HCT116 (cell line): Measurements from ENCODE around the gene RUNX2. TPM values are rescaled to one million over a fixed set of nuclear protein-coding genes. Genes with fewer than 3 reads are reported as not detected.

Source experiments
- ATAC-seq: fragments of 200-7000 bp; cut with Tn5 transposase; 2 replicates; pipeline ENCODE4 v1.9.1; 2020; ENCODE audit warnings: mild to moderate bottlenecking, moderate library complexity
- BruUV-seq: library from RNA; stranded (reverse); fragments of 400-500 nt; replicated peaks from 2 replicates; lab custom pipeline; 2021; lab: Mats Ljungman, UMichigan
- CTCF ChIA-PET: fragments of 300-600 bp; sonication (Branson Sonifier 250); formaldehyde crosslinking; loops from one replicate; lab custom pipeline; 2021; ENCODE audit warnings: antibody characterized with exemption; lab: Charles Lee
- POLR2A ChIA-PET: fragments of 300-600, 350-600 bp; sonication (Branson Sonifier 250); formaldehyde crosslinking; loops from one replicate; lab custom pipeline; 2021; ENCODE audit warnings: antibody characterized with exemption; lab: Charles Lee
- RAD21 ChIA-PET, 2 experiments: fragments of 300-600 bp; sonication (Branson Sonifier 250); formaldehyde crosslinking; loops; one replicate each; lab custom pipeline; 2023; ENCODE audit warnings: low total read pairs in 2 of 2; ENCODE audit not compliant: uncharacterized antibody in 2 of 2, unreplicated experiment in 2 of 2, low non-redundant PET in 1 of 2; lab: Charles Lee
- DNase-seq: peaks from one replicate; pipeline ENCODE4 v3.0.0-alpha.2; 2010; ENCODE audit warnings: low read depth, low spot score
- H2AFZ ChIP-seq: fragments of 200-600 bp; shearing (Covaris generic), sonication (generic); 2 replicates; pipeline ENCODE4 v1.6.1; 2017; ENCODE audit warnings: low read depth, mixed run types, mixed read lengths, antibody characterized with exemption, low read length; ENCODE audit not compliant: poor library complexity, severe bottlenecking
- H3K27ac ChIP-seq: 2 replicates; pipeline ENCODE4 v1.5.1; 2012; ENCODE audit warnings: low read depth, low read length
- H3K27me3 ChIP-seq: fragments of 200-600 bp; sonication (generic); 2 replicates; pipeline ENCODE4 v1.6.1; 2016; ENCODE audit warnings: mixed run types, low read length, mixed read lengths; ENCODE audit not compliant: insufficient read depth
- H3K36me3 ChIP-seq, 2 experiments: fragments of 200-500 bp in 1 of 2; fragments of 200-600 bp in 1 of 2; sonication (Bioruptor generic) in 1 of 2; sonication (generic) in 1 of 2; 2 replicates each; pipeline versions ENCODE4 v1.5.1 to v1.6.1; 2014 to 2016; ENCODE audit warnings: low read length in 2 of 2, inconsistent platforms in 1 of 2, mixed read lengths in 1 of 2, mixed run types in 1 of 2; ENCODE audit not compliant: insufficient read depth in 2 of 2, control insufficient read depth in 1 of 2
- H3K4me1 ChIP-seq, 2 experiments: fragments of 200-600 bp in 1 of 2; sonication (generic) in 1 of 2; 2 replicates each; pipeline versions ENCODE4 v1.5.1 to v1.6.1; 2012 to 2017; ENCODE audit warnings: low read length in 2 of 2, inconsistent platforms in 1 of 2, mild to moderate bottlenecking in 1 of 2, mixed read lengths in 1 of 2, mixed run types in 1 of 2, moderate library complexity in 1 of 2; ENCODE audit not compliant: insufficient read depth in 2 of 2, control insufficient read depth in 1 of 2
- H3K4me2 ChIP-seq: fragments of 200-600 bp; sonication (generic); 2 replicates; pipeline ENCODE4 v1.6.1; 2017; ENCODE audit warnings: mixed run types, low read length, mixed read lengths
- H3K4me3 ChIP-seq, 2 experiments: fragments of 200-600 bp in 1 of 2; sonication (generic) in 1 of 2; replicated peaks in 1 of 2; 2 replicates each; pipeline ENCODE4 v1.5.1; 2011 to 2016; ENCODE audit warnings: low read length in 2 of 2, control low read depth in 1 of 2, low read depth in 1 of 2, mild to moderate bottlenecking in 1 of 2, mixed read lengths in 1 of 2, mixed run types in 1 of 2
- H3K79me2 ChIP-seq: fragments of 200-600 bp; sonication (generic); 2 replicates; pipeline ENCODE4 v1.6.1; 2017; ENCODE audit warnings: mild to moderate bottlenecking, mixed run types, low read length, moderate library complexity, mixed read lengths; ENCODE audit not compliant: insufficient read depth
- H3K9ac ChIP-seq: fragments of 200-600 bp; sonication (generic); 2 replicates; pipeline ENCODE4 v1.6.1; 2016; ENCODE audit warnings: low read length, mixed read lengths
- H3K9me2 ChIP-seq: fragments of 200-600 bp; sonication (generic), shearing (Covaris generic); 2 replicates; pipeline ENCODE4 v1.6.1; 2017; ENCODE audit warnings: mixed run types, mild to moderate bottlenecking, moderate library complexity; ENCODE audit not compliant: insufficient read depth
- H3K9me3 ChIP-seq, 2 experiments: fragments of 200-500 bp in 1 of 2; fragments of 200-600 bp in 1 of 2; sonication (Bioruptor generic) in 1 of 2; sonication (generic) in 1 of 2; 2 replicates each; pipeline ENCODE4 v1.6.1; 2014 to 2017; ENCODE audit warnings: low read length in 2 of 2, mixed read lengths in 2 of 2, inconsistent platforms in 1 of 2, low read depth in 1 of 2, mild to moderate bottlenecking in 1 of 2, mixed run types in 1 of 2, moderate library complexity in 1 of 2; ENCODE audit not compliant: control insufficient read depth in 1 of 2, insufficient read depth in 1 of 2
- H4K20me1 ChIP-seq: fragments of 200-600 bp; sonication (generic), shearing (Covaris generic); 2 replicates; pipeline ENCODE4 v1.6.1; 2017; ENCODE audit warnings: mixed run types, mild to moderate bottlenecking, moderate library complexity; ENCODE audit not compliant: insufficient read depth
- CBX3 ChIP-seq: IDR thresholded peaks from 2 replicates; pipeline ENCODE4 v1.6.1; 2012; ENCODE audit warnings: low read depth
- POLR2A ChIP-seq: IDR thresholded peaks from 2 replicates; pipeline ENCODE4 v1.7.0; 2011; ENCODE audit warnings: borderline replicate concordance; ENCODE audit not compliant: insufficient read depth, insufficient read length; ENCODE audit errors: extremely low read depth
- RAD21 ChIP-seq: IDR thresholded peaks from 2 replicates; pipeline ENCODE4 v1.6.1; 2012; ENCODE audit warnings: low read depth, mild to moderate bottlenecking
- SRF ChIP-seq: IDR thresholded peaks from 2 replicates; pipeline ENCODE4 v1.6.1; 2012; ENCODE audit warnings: low read depth
- ZNF274 ChIP-seq: fragments of 200-500 bp; sonication (Bioruptor generic); IDR thresholded peaks from 2 replicates; pipeline ENCODE4 v1.6.1; 2014; ENCODE audit warnings: mild to moderate bottlenecking, low read depth, low read length, inconsistent platforms
- intact Hi-C: fragments of 100-400 bp; cut with micrococcal nuclease; formaldehyde crosslinking; loops from 2 replicates; pipeline ENCODE4 v1.10.0; 2022
- total RNA-seq: library from RNA; stranded (reverse); gene quantifications from one replicate; pipeline ENCODE4 v1.2.1, GENCODE V29; 2021; ENCODE audit not compliant: unreplicated experiment
- TF ChIP-seq, protein P1 (sequence below): IDR thresholded peaks from 2 replicates; pipeline ENCODE4 v1.6.1; 2012
- TF ChIP-seq, protein P2 (sequence below): IDR thresholded peaks from 2 replicates; pipeline ENCODE4 v1.6.1; 2012

The RUNX2 gene
- total RNA-seq, 1 experiment from 2014 or later = 1.1 TPM

DNA sequence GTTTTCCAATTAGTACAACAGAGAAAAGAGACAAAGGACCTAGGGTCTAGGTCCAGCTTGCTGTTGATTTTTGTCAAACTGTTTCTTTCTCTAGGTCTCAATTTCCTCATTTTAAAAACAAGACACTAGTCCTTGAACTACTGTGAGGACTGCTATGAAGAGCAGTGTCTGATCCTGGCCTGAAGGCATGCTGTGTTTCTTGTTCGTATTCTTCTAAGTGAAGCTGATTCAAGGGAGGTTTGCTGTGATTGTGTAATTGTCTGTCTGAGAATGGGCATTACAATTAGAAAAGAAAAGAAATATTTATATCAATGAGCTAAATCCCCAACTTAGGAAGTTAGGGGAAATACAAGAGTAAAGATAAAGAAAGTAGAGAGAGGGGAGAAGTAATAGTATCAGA lies 277.8 kb downstream of the RUNX2 start:
- Histone ChIP-seq H3K9me2 (no peaks in the 10 kb centered on the region), H3K27me3 (no peaks in the 10 kb centered on the region), H3K4me1 (peaks cover 12 to 17% of the 10 kb centered on the region in 2 experiments), H3K27ac (no peak overlapping the region), H3K9ac (no peak overlapping the region), H3K4me2 (no peak overlapping the region), H3K4me3 (no peak overlapping the region), H4K20me1 (no peaks in the 10 kb centered on the region), H2AFZ (no peak overlapping the region), H3K36me3 (no peaks in the 10 kb centered on the region), H3K79me2 (no peaks in the 10 kb centered on the region), H3K9me3 (no peaks in the 10 kb centered on the region)
- ATAC-seq = no peak
- no TSS peak for BruUV-seq
- intact Hi-C loops = no loop called here
- ChIA-PET POLR2A (no interaction called here), CTCF (no interaction called here), RAD21 (no interaction called here)
- DNase-seq = no peak
- TF ChIP-seq ZNF274 = no peak
- TF ChIP-seq SRF = no peak
- no peak for TF ChIP-seq RAD21
- no peak for TF ChIP-seq POLR2A

DNA sequence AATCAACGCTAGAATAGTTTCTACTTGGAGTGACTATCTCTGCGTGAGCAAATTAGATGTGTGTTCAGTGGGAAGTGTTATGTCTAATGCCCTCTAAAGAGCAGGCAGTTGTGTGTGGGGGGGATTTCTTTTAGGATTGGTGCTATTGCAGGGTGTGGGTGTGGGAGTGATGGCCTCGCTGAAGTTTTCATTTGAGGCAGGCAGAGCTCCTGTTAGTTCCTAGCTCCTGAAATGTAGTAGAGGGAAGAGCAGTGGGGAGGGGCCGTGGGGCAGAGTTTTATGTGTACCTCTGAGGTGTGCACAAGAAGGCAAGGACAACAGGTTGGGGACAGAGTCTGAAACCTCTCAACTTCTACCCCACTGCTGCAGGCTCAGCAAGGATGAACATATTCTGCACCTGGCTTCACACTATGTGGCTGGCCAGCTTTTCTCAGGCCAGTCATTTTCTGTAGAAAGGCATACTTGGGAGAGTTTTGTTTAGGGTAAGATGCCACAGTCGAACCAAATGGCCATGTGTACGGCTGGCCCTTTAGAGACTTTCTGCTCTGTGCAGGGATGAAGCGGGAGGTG lies 278.8 kb downstream of the RUNX2 start:
- Histone ChIP-seq H3K9ac (no peak overlapping the region), H2AFZ (no peak overlapping the region), H4K20me1 (no peaks in the 10 kb centered on the region), H3K4me3 (no peak overlapping the region), H3K4me1 (peaks cover 12 to 17% of the 10 kb centered on the region in 2 experiments), H3K4me2 (no peak overlapping the region), H3K9me3 (no peaks in the 10 kb centered on the region), H3K79me2 (no peaks in the 10 kb centered on the region), H3K27me3 (no peaks in the 10 kb centered on the region), H3K36me3 (no peaks in the 10 kb centered on the region), H3K9me2 (no peaks in the 10 kb centered on the region), H3K27ac (no peak overlapping the region)
- ATAC-seq (no peak), DNase-seq (no peak)
- no TSS peak for BruUV-seq
- CTCF ChIA-PET = no interaction called here
- RAD21 ChIA-PET = no interaction called here
- intact Hi-C loops = no loop called here
- POLR2A ChIA-PET = no interaction called here
- TF ChIP-seq, protein P1, sequence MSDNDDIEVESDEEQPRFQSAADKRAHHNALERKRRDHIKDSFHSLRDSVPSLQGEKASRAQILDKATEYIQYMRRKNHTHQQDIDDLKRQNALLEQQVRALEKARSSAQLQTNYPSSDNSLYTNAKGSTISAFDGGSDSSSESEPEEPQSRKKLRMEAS = no peak
- TF ChIP-seq, protein P2, sequence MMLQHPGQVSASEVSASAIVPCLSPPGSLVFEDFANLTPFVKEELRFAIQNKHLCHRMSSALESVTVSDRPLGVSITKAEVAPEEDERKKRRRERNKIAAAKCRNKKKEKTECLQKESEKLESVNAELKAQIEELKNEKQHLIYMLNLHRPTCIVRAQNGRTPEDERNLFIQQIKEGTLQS = no peak
- TF ChIP-seq CBX3 = no peak
